ENCODE results near the gene TCEAL3. TPM values are rescaled to one million over a fixed set of nuclear protein-coding genes. Genes with fewer than 3 reads are reported as not detected.

TCEAL3 gene
- total and polyA plus RNA-seq, 10 of the 15 experiments (the other 5 are each of a cell fraction or from before 2014, with no cell fraction given), result 0.98 to 19.0 (median 11.7) TPM

- H3K4me1 ChIP-seq (ENCODE audit: control insufficient read depth, insufficient read depth, low read length), result no peaks in the 10 kb centered on the region
- H3K79me2 ChIP-seq (ENCODE audit: control insufficient read depth, insufficient read depth, low read length), result no peaks in the 10 kb centered on the region
- BruUV-seq (replicated peaks), result no TSS peak
- ATAC-seq (peak; percentile 75), DNase-seq (ENCODE audit: low read depth, low spot score) (no peak), FAIRE-seq (no peak)
- H3K27me3 ChIP-seq (replicated peaks in 1 of 2; ENCODE audit: control insufficient read depth in 2 of 2, insufficient read depth in 2 of 2, low read length in 1 of 2), result no peaks in the 10 kb centered on the region
- ChIA-PET RAD21 (ENCODE audit: unreplicated experiment) (interaction anchor here (0.7 to 1.1 kb wide), 2 partner anchors 96 to 188 kb away, joined by 3 to 6 read pairs; no protein-coding TSS in a partner anchor), SMC1A (ENCODE audit: uncharacterized antibody, unreplicated experiment) (interaction anchor here (0.9 to 1.6 kb wide), 3 partner anchors 56 to 96 kb away, joined by 3 to 6 read pairs (median 4); no protein-coding TSS in a partner anchor), POLR2A (interaction anchor here (0.6 to 1.0 kb wide), 5 partner anchors 22 to 1491 kb away, joined by 3 to 4 read pairs (median 3); partner anchors contain the start of gene TCEAL3), CTCF (interaction anchor here (0.7 to 1.8 kb wide), 10 partner anchors 9 to 289 kb away, joined by 3 to 5 read pairs (median 4); no protein-coding TSS in a partner anchor)
- in situ Hi-C loops (cut with MboI) (no loop called here), intact Hi-C loops (cut with micrococcal nuclease; ENCODE audit: unreplicated experiment) (loop anchor here (1.0 kb wide), 1 partner anchor 58 kb away; no protein-coding TSS in a partner anchor)
- H2AFZ ChIP-seq (ENCODE audit: control insufficient read depth, low read depth, low read length), result peak overlapping the region; percentile 86
- peak overlapping the region; percentile 16 for H3K27ac ChIP-seq (ENCODE audit: control insufficient read depth, insufficient read depth)
- no peaks in the 10 kb centered on the region for H4K20me1 ChIP-seq (ENCODE audit: control insufficient read depth, insufficient read depth)
- WGBS (ENCODE audit: insufficient coverage, insufficient replicate concordance, low lambda C conversion rate, missing lambda C conversion rate), result 31% methylated on average over 48 of the region's 49 CpGs
- H3K4me3 ChIP-seq, result peak overlapping the region; percentile 60
- peak overlapping the region; percentile 15 for H3K4me2 ChIP-seq (ENCODE audit: control insufficient read depth, insufficient read depth)
- H3K36me3 ChIP-seq (ENCODE audit: control insufficient read depth in 2 of 2, insufficient read depth in 2 of 2, low read length in 1 of 2), result no peaks in the 10 kb centered on the region
- no peaks in the 10 kb centered on the region for H3K9me3 ChIP-seq (replicated peaks; ENCODE audit: control insufficient read depth, insufficient read depth, low read length)
- peak overlapping the region; percentile 59 for H3K9ac ChIP-seq (ENCODE audit: control insufficient read depth, insufficient read depth, low read length)
- no peak for TF ChIP-seq PAX5 (IDR thresholded peaks at IDR 0.05; ENCODE audit: borderline replicate concordance, low read depth, low read length)
- peak; percentile 9 for TF ChIP-seq MEF2B (IDR thresholded peaks at IDR 0.05; ENCODE audit: partially characterized antibody, poor library complexity, severe bottlenecking)
- peak; percentile 71 for TF ChIP-seq IKZF1 (conservative IDR thresholded peaks at IDR 0.05)
- TF ChIP-seq IKZF2 (IDR thresholded peaks at IDR 0.05), result peak in 1 of 2 experiments; percentile 51; a peak in 2 of 4 replicates
- peak in 2 of 3 experiments; percentile 15 to 39; a peak in 2 of 6 replicates for TF ChIP-seq CTCF (IDR thresholded peaks at IDR 0.05 in 2 of 3, conservative IDR thresholded peaks at IDR 0.05 in 1 of 3; ENCODE audit: control insufficient read depth in 2 of 3, extremely low read depth in 1 of 3, insufficient read depth in 1 of 3, low read depth in 3 of 3, low read length in 3 of 3)
- TF ChIP-seq NFXL1 (IDR thresholded peaks at IDR 0.05; ENCODE audit: borderline replicate concordance), result 0 out of 2 replicates have a peak, but pooled peaks have one; percentile 67
- TF ChIP-seq SP1 (IDR thresholded peaks at IDR 0.05; ENCODE audit: low read depth, low read length), result no peak
- TF ChIP-seq POLR2A (IDR thresholded peaks at IDR 0.05; ENCODE audit: low read depth, low read length), result peak; percentile 51; the same call in 1 of the 2 replicates
- no peak for TF ChIP-seq NKRF (conservative IDR thresholded peaks at IDR 0.05)
- 0 out of 2 replicates have a peak, but pooled peaks have one; percentile 29 for TF ChIP-seq ZNF687 (IDR thresholded peaks at IDR 0.05)
- no peak for TF ChIP-seq RUNX3 (IDR thresholded peaks at IDR 0.05; ENCODE audit: low read length)
- TF ChIP-seq TCF12 (IDR thresholded peaks at IDR 0.05; ENCODE audit: low read depth, low read length), result no peak
- 0 out of 2 replicates have a peak, but pooled peaks have one; percentile 24 for TF ChIP-seq CHD2 (IDR thresholded peaks at IDR 0.05; ENCODE audit: borderline replicate concordance, low read depth, low read length)
- no peak for TF ChIP-seq CBX3 (IDR thresholded peaks at IDR 0.05; ENCODE audit: borderline replicate concordance, low read depth)
These were observed 21.8 kb downstream of the TCEAL3 start for GRCh38 chrX:103629318-103630170.

All from GM12878 (cell line).